Endothelial cell of umbilical vein (primary cell): ENCODE data around the gene ZNF362. TPM values are rescaled to one million over a fixed set of nuclear protein-coding genes. Genes with fewer than 3 reads are reported as not detected.

ENCODE experiments used
- BruUV-seq: library from RNA; stranded (reverse); fragments of 400-500 nt; replicated peaks from 2 replicates; lab custom pipeline; 2021; lab: Mats Ljungman, UMichigan
- CTCF ChIA-PET: fragments of 300-600, 350-600 bp; sonication (Branson Sonifier 250); formaldehyde crosslinking; loops from one replicate; lab custom pipeline; 2021; ENCODE audit warnings: antibody characterized with exemption, inconsistent platforms; lab: Charles Lee
- POLR2A ChIA-PET: fragments of 300-600, 350-600 bp; sonication (Branson Sonifier 250); formaldehyde crosslinking; loops from one replicate; lab custom pipeline; 2021; ENCODE audit warnings: antibody characterized with exemption, inconsistent platforms; lab: Charles Lee
- DNase-seq: peaks from one replicate; pipeline ENCODE4 v3.0.0-alpha.2; 2011; ENCODE audit warnings: low read depth, low spot score
- FAIRE-seq: peaks from 2 replicates; lab custom pipeline; 2011; peaks lifted over from hg19 to GRCh38; lab: Jason Lieb, UNC
- H2AFZ ChIP-seq: 2 replicates; pipeline ENCODE4 v1.6.0; 2012; ENCODE audit warnings: low read depth, low read length, control low read depth, inconsistent platforms
- H3K27ac ChIP-seq: 2 replicates; pipeline ENCODE4 v1.5.1; 2011; ENCODE audit warnings: low read depth, mild to moderate bottlenecking, control low read depth, low read length, moderate library complexity; ENCODE audit not compliant: insufficient read depth
- H3K27me3 ChIP-seq, 2 experiments: 2 replicates each; pipeline versions ENCODE4 v1.6.0 to v1.6.1; 2011; ENCODE audit warnings: low read length in 2 of 2, mixed read lengths in 1 of 2; ENCODE audit not compliant: control insufficient read depth in 2 of 2, insufficient read depth in 2 of 2
- H3K36me3 ChIP-seq, 2 experiments: 2 replicates in 1 of 2; 3 replicates in 1 of 2; pipeline ENCODE4 v1.5.1; 2011; ENCODE audit warnings: low read length in 2 of 2, mild to moderate bottlenecking in 1 of 2, moderate library complexity in 1 of 2; ENCODE audit not compliant: control insufficient read depth in 2 of 2, insufficient read depth in 2 of 2; ENCODE audit errors: extremely low read depth in 1 of 2
- H3K4me1 ChIP-seq: 3 replicates; pipeline ENCODE4 v1.5.1; 2011; ENCODE audit warnings: mild to moderate bottlenecking, low read length; ENCODE audit not compliant: control insufficient read depth, insufficient read depth; ENCODE audit errors: extremely low read depth
- H3K4me2 ChIP-seq: 2 replicates; pipeline ENCODE4 v1.6.1; 2011; ENCODE audit warnings: low read length, control low read depth, mixed read lengths; ENCODE audit not compliant: insufficient read depth
- H3K4me3 ChIP-seq, 3 experiments: fragments of 200-600 bp in 1 of 3; sonication (generic), shearing (Covaris generic) in 1 of 3; replicated peaks in 1 of 3; 2 replicates each; pipeline ENCODE4 v1.5.1; 2011 to 2016; ENCODE audit warnings: control low read depth in 3 of 3, low read length in 3 of 3, mild to moderate bottlenecking in 2 of 3, inconsistent platforms in 1 of 3, low read depth in 1 of 3, moderate library complexity in 1 of 3; ENCODE audit not compliant: insufficient read depth in 1 of 3
- H3K79me2 ChIP-seq: 2 replicates; pipeline ENCODE4 v1.6.0; 2012; ENCODE audit warnings: low read length, inconsistent platforms; ENCODE audit not compliant: control insufficient read depth, insufficient read depth
- H3K9ac ChIP-seq: replicated peaks from 2 replicates; pipeline ENCODE3; 2011; ENCODE audit warnings: low read length, control low read depth; ENCODE audit not compliant: insufficient read depth; ENCODE audit errors: extremely low read depth
- H3K9me1 ChIP-seq: replicated peaks from 3 replicates; pipeline ENCODE4 v1.6.0; 2011; ENCODE audit warnings: mild to moderate bottlenecking, low read length; ENCODE audit not compliant: control insufficient read depth, insufficient read depth; ENCODE audit errors: extremely low read depth
- H3K9me3 ChIP-seq: replicated peaks from 2 replicates; pipeline ENCODE4 v1.5.1; 2012; ENCODE audit warnings: low read length, inconsistent platforms; ENCODE audit not compliant: control insufficient read depth, insufficient read depth
- H4K20me1 ChIP-seq: replicated peaks from 2 replicates; pipeline ENCODE3; 2011; ENCODE audit warnings: mild to moderate bottlenecking, low read length; ENCODE audit not compliant: control insufficient read depth, insufficient read depth; ENCODE audit errors: extremely low read depth
- EZH2 ChIP-seq: IDR thresholded peaks from 2 replicates; pipeline ENCODE4 v1.6.1; 2012; ENCODE audit warnings: borderline replicate concordance, low read depth, mild to moderate bottlenecking, moderate library complexity, low read length, inconsistent platforms; ENCODE audit not compliant: severe bottlenecking
- FOS ChIP-seq: IDR thresholded peaks from 2 replicates; pipeline ENCODE4 v1.6.1; 2011; ENCODE audit warnings: mild to moderate bottlenecking, low read length, moderate library complexity, borderline replicate concordance; ENCODE audit not compliant: insufficient read depth
- GATA2 ChIP-seq: IDR thresholded peaks from 2 replicates; pipeline ENCODE4 v1.7.0; 2011; ENCODE audit warnings: low read depth, mild to moderate bottlenecking, moderate library complexity, mixed read lengths, low read length; ENCODE audit not compliant: insufficient read length, insufficient read depth
- JUN ChIP-seq: IDR thresholded peaks from 2 replicates; pipeline ENCODE4 v1.6.1; 2011; ENCODE audit warnings: borderline replicate concordance, low read depth; ENCODE audit not compliant: insufficient read length, insufficient read depth
- MYC ChIP-seq: IDR thresholded peaks from one replicate; pipeline ENCODE4 v1.6.1; 2011; ENCODE audit warnings: mild to moderate bottlenecking, low read depth, low read length
- POLR2A ChIP-seq: IDR thresholded peaks from 2 replicates; pipeline ENCODE4 v1.6.1; 2012; ENCODE audit warnings: low read depth, mild to moderate bottlenecking, control low read depth, low read length
- POLR2AphosphoS5 ChIP-seq: IDR thresholded peaks from 2 replicates; pipeline ENCODE4 v1.6.1; 2012; ENCODE audit warnings: low read depth, mild to moderate bottlenecking, control low read depth, low read length, moderate library complexity; ENCODE audit not compliant: insufficient read depth
- dilution Hi-C: fragments of 300-500 bp; cut with MboI; formaldehyde crosslinking; loops from one replicate; pipeline ENCODE4 v1.15.0; 2019; ENCODE audit warnings: low sequenced_read_pairs; ENCODE audit not compliant: extremely low pct_ligation_motif_present
- intact Hi-C: fragments of 100-400 bp; cut with micrococcal nuclease; formaldehyde crosslinking; loops from one replicate; pipeline ENCODE4 v1.10.0; 2022
- polyA plus RNA-seq, 4 experiments: library from polyadenylated mRNA; depleted of rRNA in 3 of 4; stranded (reverse) in 3 of 4; unstranded in 1 of 4; fragments of >200 nt; gene quantifications; 2 replicates each; pipeline versions ENCODE4 v1.2.1 to v1.2.3, GENCODE V29; 2011 to 2012; ENCODE audit warnings: missing spikeins in 1 of 4
- total RNA-seq: library from RNA; stranded (reverse); gene quantifications from 2 replicates; pipeline ENCODE4 v1.2.3, GENCODE V29; 2021
- TF ChIP-seq, protein P1 (sequence below): IDR thresholded peaks from 2 replicates; pipeline ENCODE4 v1.6.1; 2011; ENCODE audit not compliant: insufficient read depth, insufficient read length
- TF ChIP-seq, protein P2 (sequence below), 2 donors: IDR thresholded peaks; 1 replicate in 1 of 2; 2 replicates in 1 of 2; pipeline ENCODE4 v1.5.1; 2011; ENCODE audit warnings: low read length in 2 of 2, mild to moderate bottlenecking in 2 of 2, moderate library complexity in 2 of 2, control low read depth in 1 of 2, inconsistent platforms in 1 of 2, low read depth in 1 of 2; ENCODE audit not compliant: insufficient read depth in 1 of 2; ENCODE audit errors: extremely low read depth in 1 of 2

ZNF362 gene
- total and polyA plus RNA-seq, 2 donors (not counting 3 experiments of a cell fraction or from before 2014, with no cell fraction given), result 28.4 to 35.3 TPM

DNA sequence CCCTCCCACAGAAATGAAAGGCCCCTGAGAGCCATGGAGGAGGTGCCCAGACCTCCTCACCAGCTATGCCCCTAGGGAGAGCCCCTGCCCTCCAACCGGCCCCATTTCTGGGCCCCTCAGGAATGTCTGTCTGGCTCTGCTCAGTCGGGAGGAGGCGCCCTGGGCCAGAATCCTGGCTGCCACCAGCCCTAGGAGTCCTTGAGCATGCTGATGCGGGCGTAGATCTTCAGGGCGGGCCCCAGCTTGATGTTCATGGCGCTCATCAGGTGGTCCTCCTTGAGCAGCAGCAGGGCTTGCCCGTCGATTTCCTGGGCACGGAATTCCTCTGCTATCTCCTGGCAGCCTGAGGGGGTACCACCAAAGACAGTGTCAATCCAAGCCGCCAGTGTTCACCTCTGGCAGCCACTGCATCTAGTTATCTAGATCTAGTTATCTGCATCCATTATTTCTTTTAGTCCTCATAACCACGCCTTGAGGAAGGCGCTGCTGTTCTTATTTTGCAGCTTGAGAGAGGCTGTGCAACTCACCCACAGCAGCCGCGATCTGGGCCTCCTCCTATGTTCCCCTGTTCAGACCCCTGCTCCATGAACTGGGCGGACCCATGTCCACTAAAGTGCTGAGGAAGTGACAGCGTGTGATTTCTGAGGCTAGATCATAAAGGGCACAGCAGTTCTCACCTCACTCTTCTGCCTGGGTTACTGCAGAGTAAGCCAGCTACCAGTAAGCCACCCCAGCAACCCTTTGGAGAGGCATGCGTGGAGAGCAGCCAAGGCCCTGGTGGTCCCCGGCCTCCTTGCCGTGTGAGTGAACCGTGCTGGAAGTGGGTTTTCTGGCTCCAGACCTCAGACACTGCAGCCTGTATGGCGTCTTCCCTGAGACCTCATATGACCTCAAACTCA lies 68.6 kb downstream of the ZNF362 start:
- Histone ChIP-seq H3K27ac (no peak overlapping the region), H2AFZ (no peak overlapping the region), H3K9me1 (no peaks in the 10 kb centered on the region), H4K20me1 (no peaks in the 10 kb centered on the region), H3K36me3 (peaks cover 40 to 63% of the 10 kb centered on the region in 2 experiments), H3K27me3 (no peaks in the 10 kb centered on the region), H3K9me3 (no peaks in the 10 kb centered on the region), H3K9ac (no peak overlapping the region), H3K79me2 (peaks cover 2% of the 10 kb centered on the region), H3K4me3 (no peak overlapping the region), H3K4me1 (no peaks in the 10 kb centered on the region), H3K4me2 (no peak overlapping the region)
- intact Hi-C loops, result no loop called here
- no TSS peak for BruUV-seq
- TF ChIP-seq POLR2AphosphoS5, result no peak
- TF ChIP-seq FOS, result no peak
- TF ChIP-seq, protein P1, sequence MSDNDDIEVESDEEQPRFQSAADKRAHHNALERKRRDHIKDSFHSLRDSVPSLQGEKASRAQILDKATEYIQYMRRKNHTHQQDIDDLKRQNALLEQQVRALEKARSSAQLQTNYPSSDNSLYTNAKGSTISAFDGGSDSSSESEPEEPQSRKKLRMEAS, result no peak
- TF ChIP-seq JUN, result no peak
- TF ChIP-seq, protein P2, sequence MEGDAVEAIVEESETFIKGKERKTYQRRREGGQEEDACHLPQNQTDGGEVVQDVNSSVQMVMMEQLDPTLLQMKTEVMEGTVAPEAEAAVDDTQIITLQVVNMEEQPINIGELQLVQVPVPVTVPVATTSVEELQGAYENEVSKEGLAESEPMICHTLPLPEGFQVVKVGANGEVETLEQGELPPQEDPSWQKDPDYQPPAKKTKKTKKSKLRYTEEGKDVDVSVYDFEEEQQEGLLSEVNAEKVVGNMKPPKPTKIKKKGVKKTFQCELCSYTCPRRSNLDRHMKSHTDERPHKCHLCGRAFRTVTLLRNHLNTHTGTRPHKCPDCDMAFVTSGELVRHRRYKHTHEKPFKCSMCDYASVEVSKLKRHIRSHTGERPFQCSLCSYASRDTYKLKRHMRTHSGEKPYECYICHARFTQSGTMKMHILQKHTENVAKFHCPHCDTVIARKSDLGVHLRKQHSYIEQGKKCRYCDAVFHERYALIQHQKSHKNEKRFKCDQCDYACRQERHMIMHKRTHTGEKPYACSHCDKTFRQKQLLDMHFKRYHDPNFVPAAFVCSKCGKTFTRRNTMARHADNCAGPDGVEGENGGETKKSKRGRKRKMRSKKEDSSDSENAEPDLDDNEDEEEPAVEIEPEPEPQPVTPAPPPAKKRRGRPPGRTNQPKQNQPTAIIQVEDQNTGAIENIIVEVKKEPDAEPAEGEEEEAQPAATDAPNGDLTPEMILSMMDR (IDR thresholded peaks at IDR 0.05; ENCODE audit: extremely low read depth in 1 of 2, insufficient read depth in 1 of 2, low read depth in 1 of 2, low read length in 2 of 2), result no peak
- TF ChIP-seq EZH2, result no peak
- TF ChIP-seq POLR2A, result no peak
- no peak for TF ChIP-seq GATA2
- no peak for TF ChIP-seq MYC
- no peak for DNase-seq
- dilution Hi-C loops, result no loop called here
- no peak for FAIRE-seq
- POLR2A ChIA-PET, result no interaction called here
- CTCF ChIA-PET, result interaction anchor here (1.3 kb wide), 1 partner anchor 9 kb away, joined by 3 read pairs; no protein-coding TSS in a partner anchor
